GM12878 (cell line): Measurements from ENCODE around the gene ANKRD1. TPM values are rescaled to one million over a fixed set of nuclear protein-coding genes. Genes with fewer than 3 reads are reported as not detected.

Source experiments
- ATAC-seq: fragments of 200-7000 bp; cut with Tn5 transposase; 3 replicates; pipeline ENCODE4 v1.9.1; 2020; ENCODE audit warnings: mild to moderate bottlenecking, moderate library complexity
- BruUV-seq: library from RNA; stranded (reverse); fragments of 400-500 nt; replicated peaks from 2 replicates; lab custom pipeline; 2021; lab: Mats Ljungman, UMichigan
- CTCF ChIA-PET: fragments of 300-600 bp; sonication (Branson Sonifier 250); formaldehyde crosslinking; extraction: SDS; loops from one replicate; lab custom pipeline; 2021; ENCODE audit warnings: inconsistent platforms; lab: Yijun Ruan, JAX
- POLR2A ChIA-PET: fragments of 350-600 bp; formaldehyde crosslinking; extraction: SDS; loops from one replicate; lab custom pipeline; 2021; ENCODE audit warnings: inconsistent platforms; lab: Charles Lee
- RAD21 ChIA-PET: fragments of 300-600 bp; sonication (Branson Sonifier 250); formaldehyde crosslinking; loops from one replicate; lab custom pipeline; 2023; ENCODE audit warnings: antibody characterized with exemption; ENCODE audit not compliant: unreplicated experiment; lab: Charles Lee
- SMC1A ChIA-PET: fragments of 300-600 bp; sonication (Branson Sonifier 250); formaldehyde crosslinking; loops from one replicate; lab custom pipeline; 2023; ENCODE audit not compliant: unreplicated experiment, uncharacterized antibody; lab: Charles Lee
- DNase-seq: peaks from one replicate; pipeline ENCODE4 v3.0.0-alpha.2; 2011; ENCODE audit warnings: low read depth, low spot score
- FAIRE-seq: peaks from 3 replicates; lab custom pipeline; 2011; peaks lifted over from hg19 to GRCh38; lab: Jason Lieb, UNC
- H2AFZ ChIP-seq: 2 replicates; pipeline ENCODE4 v1.6.0; 2011; ENCODE audit warnings: low read depth, low read length, control low read depth; ENCODE audit not compliant: control insufficient read depth
- H3K27ac ChIP-seq: 2 replicates; pipeline ENCODE4 v1.5.1; 2011; ENCODE audit warnings: control low read depth; ENCODE audit not compliant: control insufficient read depth, insufficient read depth
- H3K27me3 ChIP-seq, 2 experiments: replicated peaks in 1 of 2; 2 replicates each; pipeline versions ENCODE4 v1.6.0 to v1.6.1; 2011; ENCODE audit warnings: low read length in 1 of 2; ENCODE audit not compliant: control insufficient read depth in 2 of 2, insufficient read depth in 2 of 2
- H3K36me3 ChIP-seq, 2 experiments: 2 replicates each; pipeline ENCODE4 v1.5.1; 2011; ENCODE audit warnings: low read length in 1 of 2; ENCODE audit not compliant: control insufficient read depth in 2 of 2, insufficient read depth in 2 of 2
- H3K4me1 ChIP-seq: 2 replicates; pipeline ENCODE4 v1.6.1; 2011; ENCODE audit warnings: mild to moderate bottlenecking, low read length, moderate library complexity, mixed read lengths; ENCODE audit not compliant: control insufficient read depth, insufficient read depth
- H3K4me2 ChIP-seq: 2 replicates; pipeline ENCODE4 v1.6.0; 2011; ENCODE audit warnings: control low read depth; ENCODE audit not compliant: control insufficient read depth, insufficient read depth
- H3K4me3 ChIP-seq: fragments of 200-600 bp; sonication (generic); 2 replicates; pipeline ENCODE4 v1.5.1; 2016
- H3K79me2 ChIP-seq: 2 replicates; pipeline ENCODE4 v1.6.0; 2011; ENCODE audit warnings: low read length; ENCODE audit not compliant: control insufficient read depth, insufficient read depth
- H3K9ac ChIP-seq: 2 replicates; pipeline ENCODE4 v1.8.0; 2011; ENCODE audit warnings: low read length, control low read depth, mixed read lengths; ENCODE audit not compliant: control insufficient read depth, insufficient read depth
- H3K9me3 ChIP-seq: replicated peaks from 3 replicates; pipeline ENCODE4 v1.5.1; 2011; ENCODE audit warnings: mild to moderate bottlenecking, low read length; ENCODE audit not compliant: control insufficient read depth, insufficient read depth
- H4K20me1 ChIP-seq: 2 replicates; pipeline ENCODE4 v1.6.0; 2011; ENCODE audit not compliant: control insufficient read depth, insufficient read depth
- ATF7 ChIP-seq: fragments of 450-650 bp; IDR thresholded peaks from 2 replicates; pipeline ENCODE4 v1.6.1; 2016; ENCODE audit warnings: low read depth, mild to moderate bottlenecking
- BACH1 ChIP-seq: fragments of 450-650 bp; IDR thresholded peaks from 2 replicates; pipeline ENCODE4 v1.6.1; 2017; ENCODE audit warnings: mild to moderate bottlenecking, borderline replicate concordance
- BHLHE40 ChIP-seq, 2 experiments: fragments of 450-650 bp in 1 of 2; IDR thresholded peaks; 2 replicates each; pipeline ENCODE4 v1.6.1; 2011 to 2017; ENCODE audit warnings: low read depth in 2 of 2, borderline replicate concordance in 1 of 2, improper control_type of control experiment in 1 of 2, low read length in 1 of 2, mild to moderate bottlenecking in 1 of 2
- CHD1 ChIP-seq: IDR thresholded peaks from 2 replicates; pipeline ENCODE4 v1.6.1; 2012; ENCODE audit warnings: low read depth, low read length, improper control_type of control experiment
- HDGF ChIP-seq: fragments of 450-650 bp; IDR thresholded peaks from 2 replicates; pipeline ENCODE4 v1.6.1; 2016; ENCODE audit warnings: antibody characterized with exemption
- JUNB ChIP-seq: IDR thresholded peaks from 2 replicates; pipeline ENCODE4 v1.6.1; 2016; ENCODE audit warnings: antibody characterized with exemption, mild to moderate bottlenecking
- MEF2B ChIP-seq: fragments of 450-650 bp; IDR thresholded peaks from 2 replicates; pipeline ENCODE4 v1.6.1; 2018; ENCODE audit warnings: mild to moderate bottlenecking, moderate library complexity; ENCODE audit not compliant: partially characterized antibody, poor library complexity, severe bottlenecking
- MTA3 ChIP-seq: IDR thresholded peaks from 2 replicates; pipeline ENCODE4 v1.6.1; 2012; ENCODE audit warnings: low read length, inconsistent platforms, borderline replicate concordance
- MXI1 ChIP-seq: fragments of 150-350 bp; IDR thresholded peaks from 2 replicates; pipeline ENCODE4 v1.6.1; 2011; ENCODE audit warnings: low read depth, mild to moderate bottlenecking, inconsistent platforms, low read length, improper control_type of control experiment
- SREBF1 ChIP-seq: IDR thresholded peaks from 2 replicates; pipeline ENCODE4 v1.6.1; 2012; ENCODE audit warnings: mild to moderate bottlenecking, low read length
- TBL1XR1 ChIP-seq: IDR thresholded peaks from 2 replicates; pipeline ENCODE4 v1.6.1; 2012; ENCODE audit warnings: low read depth, low read length, improper control_type of control experiment
- TCF12 ChIP-seq: IDR thresholded peaks from 2 replicates; pipeline ENCODE4 v1.6.1; 2011; ENCODE audit warnings: low read depth, mild to moderate bottlenecking, low read length
- ZNF217 ChIP-seq: fragments of 450-650 bp; IDR thresholded peaks from 2 replicates; pipeline ENCODE4 v1.6.1; 2017; ENCODE audit warnings: antibody characterized with exemption, mild to moderate bottlenecking
- ZNF592 ChIP-seq: fragments of 450-650 bp; IDR thresholded peaks from 2 replicates; pipeline ENCODE4 v1.6.1; 2017; ENCODE audit warnings: mild to moderate bottlenecking, moderate library complexity
- WGBS: methylation state at CpG from one replicate; pipeline ENCODE4 v1.1.6; 2016; ENCODE audit warnings: low lambda C conversion rate; ENCODE audit not compliant: insufficient replicate concordance, insufficient coverage; ENCODE audit errors: missing lambda C conversion rate; 5-methylcytosine and 5-hydroxymethylcytosine counted together
- in situ Hi-C: fragments of 300-500 bp; cut with MboI; formaldehyde crosslinking; loops from 9 replicates; pipeline ENCODE4 v1.14.3; 2018; ENCODE audit warnings: mixed read lengths
- intact Hi-C: fragments of 100-400 bp; cut with micrococcal nuclease; formaldehyde crosslinking; loops from one replicate; pipeline ENCODE4 v1.14.2; 2022; ENCODE audit not compliant: unreplicated experiment
- polyA plus RNA-seq, 11 experiments: library from polyadenylated mRNA; depleted of rRNA in 4 of 11; unstranded in 6 of 11; stranded (reverse) in 5 of 11; fragments of >200 nt; fragmentation: Nextera tagmentation in 4 of 11; fragmentation: Illumina TruSeq in 1 of 11; extraction: Ambion mirVana in 4 of 11; extraction: Trizol in 1 of 11; gene quantifications; 1 replicate in 1 of 11; 2 replicates in 10 of 11; pipeline versions ENCODE4 v1.2.1 to v1.2.3, GENCODE V29; 2011 to 2016; ENCODE audit warnings: inconsistent platforms in 2 of 11, missing spikeins in 2 of 11, low read depth in 1 of 11
- total RNA-seq, 4 experiments: library from RNA; depleted of rRNA in 3 of 4; stranded (reverse); fragments of >200 nt in 3 of 4; fragmentation: Illumina TruSeq in 1 of 4; extraction: Trizol in 1 of 4; gene quantifications; 2 replicates each; pipeline versions ENCODE4 v1.2.1 to v1.2.3, GENCODE V29; 2013 to 2021

ANKRD1 gene
- total and polyA plus RNA-seq, 10 of the 15 experiments (the other 5 are each of a cell fraction or from before 2014, with no cell fraction given): not detected

GRCh38 chr10:90964781-90965465 is 44.0 kb upstream of the ANKRD1 start:
- Histone ChIP-seq H3K4me2 (no peak overlapping the region), H2AFZ (no peak overlapping the region), H3K27me3 (no peaks in the 10 kb centered on the region), H3K27ac (no peak overlapping the region), H3K9me3 (no peaks in the 10 kb centered on the region), H3K36me3 (no peaks in the 10 kb centered on the region), H4K20me1 (no peaks in the 10 kb centered on the region), H3K79me2 (no peaks in the 10 kb centered on the region), H3K4me3 (no peak overlapping the region), H3K4me1 (no peaks in the 10 kb centered on the region), H3K9ac (no peak overlapping the region)
- ChIA-PET RAD21 (no interaction called here), POLR2A (no interaction called here), SMC1A (interaction anchor here (0.7 to 2.0 kb wide), 3 partner anchors 9 to 286 kb away, joined by 3 to 5 read pairs (median 3); no protein-coding TSS in a partner anchor), CTCF (interaction anchor here (1.3 kb wide), 1 partner anchor 286 kb away, joined by 3 read pairs; no protein-coding TSS in a partner anchor)
- in situ Hi-C loops: no loop called here
- intact Hi-C loops: no loop called here
- TF ChIP-seq BHLHE40 (IDR thresholded peaks at IDR 0.05; ENCODE audit: borderline replicate concordance in 1 of 2, low read depth in 2 of 2, low read length in 1 of 2): no peak
- TF ChIP-seq TBL1XR1: no peak
- TF ChIP-seq JUNB: no peak
- no peak for TF ChIP-seq MEF2B
- TF ChIP-seq TCF12: no peak
- TF ChIP-seq ATF7: no peak
- no peak for TF ChIP-seq CHD1
- TF ChIP-seq ZNF217: no peak
- no peak for TF ChIP-seq ZNF592
- TF ChIP-seq HDGF: no peak
- TF ChIP-seq MTA3: no peak
- no peak for TF ChIP-seq MXI1
- no peak for TF ChIP-seq SREBF1
- TF ChIP-seq BACH1: no peak
- DNase-seq (no peak), ATAC-seq (no peak), FAIRE-seq (no peak)
- BruUV-seq: no TSS peak
- WGBS: 100% methylated on average over 1 of the region's 1 CpG
